Caco-2 (cell line): ENCODE data around the gene NCAPD3. TPM values are rescaled to one million over a fixed set of nuclear protein-coding genes. Genes with fewer than 3 reads are reported as not detected.

Experiments
- BruUV-seq: library from RNA; stranded (reverse); fragments of 400-500 nt; replicated peaks from 2 replicates; lab custom pipeline; 2021; lab: Mats Ljungman, UMichigan
- CTCF ChIA-PET: fragments of 300-600 bp; sonication (Branson Sonifier 250); formaldehyde crosslinking; loops from one replicate; lab custom pipeline; 2022; ENCODE audit warnings: antibody characterized with exemption; lab: Charles Lee
- POLR2A ChIA-PET: fragments of 300-600 bp; sonication (Branson Sonifier 250); formaldehyde crosslinking; loops from one replicate; lab custom pipeline; 2022; ENCODE audit warnings: antibody characterized with exemption; lab: Charles Lee
- DNase-seq, 2 experiments: peaks; one replicate each; pipeline versions ENCODE4 v3.0.0 to v3.0.0-alpha.2; 2020 to 2022
- H3K27me3 ChIP-seq: replicated peaks from 2 replicates; pipeline ENCODE4 v1.6.0; 2011; ENCODE audit warnings: low read length; ENCODE audit not compliant: control insufficient read depth, insufficient read depth
- H3K36me3 ChIP-seq: 2 replicates; pipeline ENCODE4 v1.5.1; 2011; ENCODE audit warnings: low read length; ENCODE audit not compliant: control insufficient read depth, insufficient read depth
- H3K4me1 ChIP-seq: fragments of 250-450 bp; sonication (Bioruptor Pico); 2 replicates; pipeline ENCODE4 v1.5.1; 2020; ENCODE audit warnings: mild to moderate bottlenecking
- H3K4me3 ChIP-seq: 2 replicates; pipeline ENCODE4 v1.5.1; 2011; ENCODE audit warnings: low read depth, mild to moderate bottlenecking, control low read depth, low read length
- H3K9me3 ChIP-seq: fragments of 250-450 bp; sonication (Bioruptor Pico); 2 replicates; pipeline ENCODE4 v1.5.1; 2020; ENCODE audit warnings: mild to moderate bottlenecking, moderate library complexity
- H3K27ac Mint-ChIP-seq: one replicate; pipeline ENCODE4 v1.8.0; 2022; ENCODE audit warnings: mixed read lengths; ENCODE audit not compliant: unreplicated experiment
- H3K27me3 Mint-ChIP-seq: one replicate; pipeline ENCODE4 v1.8.0; 2022; ENCODE audit warnings: mixed read lengths; ENCODE audit not compliant: insufficient read depth, unreplicated experiment
- H3K36me3 Mint-ChIP-seq: one replicate; pipeline ENCODE4 v1.8.0; 2022; ENCODE audit warnings: mild to moderate bottlenecking, mixed read lengths; ENCODE audit not compliant: insufficient read depth, unreplicated experiment
- H3K4me1 Mint-ChIP-seq: one replicate; pipeline ENCODE4 v1.8.0; 2022; ENCODE audit warnings: low read depth, mixed read lengths; ENCODE audit not compliant: unreplicated experiment
- H3K4me3 Mint-ChIP-seq: one replicate; pipeline ENCODE4 v1.8.0; 2022; ENCODE audit warnings: mild to moderate bottlenecking, moderate library complexity, mixed read lengths; ENCODE audit not compliant: unreplicated experiment
- H3K9me3 Mint-ChIP-seq: one replicate; pipeline ENCODE4 v1.8.0; 2022; ENCODE audit warnings: mixed read lengths; ENCODE audit not compliant: unreplicated experiment
- CTCF ChIP-seq, 2 experiments: fragments of 200-600 bp in 1 of 2; IDR thresholded peaks; 1 replicate in 1 of 2; 2 replicates in 1 of 2; pipeline versions ENCODE4 v1.5.1 to v1.8.0; 2011 to 2022; ENCODE audit warnings: antibody characterized with exemption in 1 of 2, control low read depth in 1 of 2, inconsistent platforms in 1 of 2, low read depth in 1 of 2, low read length in 1 of 2, mild to moderate bottlenecking in 1 of 2, moderate library complexity in 1 of 2; ENCODE audit not compliant: insufficient read depth in 1 of 2, severe bottlenecking in 1 of 2, unreplicated experiment in 1 of 2
- intact Hi-C: fragments of 100-400 bp; cut with micrococcal nuclease; formaldehyde crosslinking; loops from one replicate; pipeline ENCODE4 v1.10.0; 2022; ENCODE audit not compliant: unreplicated experiment
- total RNA-seq: library from RNA; stranded (reverse); gene quantifications from 2 replicates; pipeline ENCODE4 v1.2.3, GENCODE V29; 2022

NCAPD3 gene
- total RNA-seq, 1 experiment from 2014 or later: 108 TPM

GRCh38 chr11:134143801-134144200 lies 80.0 kb downstream of the NCAPD3 start:
- no peak for TF ChIP-seq CTCF (IDR thresholded peaks at IDR 0.05; ENCODE audit: insufficient read depth in 1 of 2, low read depth in 1 of 2, low read length in 1 of 2, severe bottlenecking in 1 of 2, unreplicated experiment in 1 of 2)
- H3K36me3 ChIP-seq: no peaks in the 10 kb centered on the region
- no peaks in the 10 kb centered on the region for H3K9me3 ChIP-seq
- intact Hi-C loops: no loop called here
- no TSS peak for BruUV-seq
- H3K36me3 Mint-ChIP-seq: peaks cover 25% of the 10 kb centered on the region
- H3K4me3 Mint-ChIP-seq: no peak overlapping the region
- DNase-seq: no peak
- H3K4me1 ChIP-seq: no peaks in the 10 kb centered on the region
- peaks cover 29% of the 10 kb centered on the region for H3K27me3 Mint-ChIP-seq
- no peak overlapping the region for H3K4me3 ChIP-seq
- no peaks in the 10 kb centered on the region for H3K4me1 Mint-ChIP-seq
- no peak overlapping the region for H3K27ac Mint-ChIP-seq
- CTCF ChIA-PET: no interaction called here
- H3K27me3 ChIP-seq: no peaks in the 10 kb centered on the region
- H3K9me3 Mint-ChIP-seq: no peaks in the 10 kb centered on the region
- POLR2A ChIA-PET: no interaction called here

- Mint-ChIP-seq H3K4me1 (no peaks in the 10 kb centered on the region), H3K36me3 (peaks cover 13% of the 10 kb centered on the region), H3K27ac (no peak overlapping the region), H3K4me3 (no peak overlapping the region), H3K27me3 (peaks cover 29% of the 10 kb centered on the region), H3K9me3 (no peaks in the 10 kb centered on the region)
- H3K9me3 ChIP-seq: no peaks in the 10 kb centered on the region
- CTCF ChIA-PET: interaction anchor here (1.3 kb wide), 1 partner anchor 92 kb away, joined by 8 read pairs; no protein-coding TSS in a partner anchor
- TF ChIP-seq CTCF (IDR thresholded peaks at IDR 0.05; ENCODE audit: insufficient read depth in 1 of 2, low read depth in 1 of 2, low read length in 1 of 2, severe bottlenecking in 1 of 2, unreplicated experiment in 1 of 2): no peak
- H3K4me3 ChIP-seq: no peak overlapping the region
- BruUV-seq: no TSS peak
- no peaks in the 10 kb centered on the region for H3K4me1 ChIP-seq
- DNase-seq: no peak
- H3K27me3 ChIP-seq: no peaks in the 10 kb centered on the region
- H3K36me3 ChIP-seq: no peaks in the 10 kb centered on the region
- intact Hi-C loops: no loop called here
- POLR2A ChIA-PET: no interaction called here
Observed at GRCh38 chr11:134142536-134142935, 81.2 kb downstream of the NCAPD3 start.

- H3K36me3 Mint-ChIP-seq: peaks cover 11% of the 10 kb centered on the region
- TF ChIP-seq CTCF (IDR thresholded peaks at IDR 0.05; ENCODE audit: insufficient read depth in 1 of 2, low read depth in 1 of 2, low read length in 1 of 2, severe bottlenecking in 1 of 2, unreplicated experiment in 1 of 2): no peak
Observed at GRCh38 chr11:134140961-134141490, 82.7 kb downstream of the NCAPD3 start.

More at GRCh38 chr11:134140961-134141490, 82.7 kb downstream of the NCAPD3 start:
- Histone ChIP-seq H3K27me3 (no peaks in the 10 kb centered on the region), H3K4me3 (no peak overlapping the region), H3K9me3 (no peaks in the 10 kb centered on the region), H3K4me1 (no peaks in the 10 kb centered on the region), H3K36me3 (no peaks in the 10 kb centered on the region)
- BruUV-seq: no TSS peak
- intact Hi-C loops: no loop called here
- no peak overlapping the region for H3K27ac Mint-ChIP-seq
- H3K27me3 Mint-ChIP-seq: peaks cover 32% of the 10 kb centered on the region
- POLR2A ChIA-PET: no interaction called here
- H3K4me1 Mint-ChIP-seq: no peaks in the 10 kb centered on the region
- CTCF ChIA-PET: interaction anchor here (0.7 to 2.2 kb wide), 4 partner anchors 79 to 213 kb away, joined by 4 to 8 read pairs (median 8); no protein-coding TSS in a partner anchor
- H3K9me3 Mint-ChIP-seq: no peaks in the 10 kb centered on the region
- H3K4me3 Mint-ChIP-seq: no peak overlapping the region
- DNase-seq: no peak
